ENCODE data around the gene NXNL1. TPM values are rescaled to one million over a fixed set of nuclear protein-coding genes. Genes with fewer than 3 reads are reported as not detected.

The NXNL1 gene
- total and polyA plus RNA-seq, 9 of the 15 experiments (the other 6 are each of a cell fraction or from before 2014, with no cell fraction given) = not detected

- TF ChIP-seq KDM2B (CRISPR knock-in tag; IDR thresholded peaks at IDR 0.05) (0 out of 2 replicates have a peak, but pooled peaks have one; percentile 18), CUX1 (CRISPR knock-in tag; IDR thresholded peaks at IDR 0.05) (no peak), ZBTB49 (CRISPR knock-in tag; IDR thresholded peaks at IDR 0.05; ENCODE audit: borderline replicate concordance) (no peak), GABPA (tag; conservative IDR thresholded peaks at IDR 0.05; ENCODE audit: low read depth) (peak; percentile 98), TAF1 (IDR thresholded peaks at IDR 0.05; ENCODE audit: control insufficient read depth, extremely low read depth, insufficient read depth, low read length, severe bottlenecking) (peak; percentile 42), SIN3A (IDR thresholded peaks at IDR 0.05; ENCODE audit: borderline replicate concordance in 2 of 2, control insufficient read depth in 1 of 2, low read depth in 2 of 2, low read length in 2 of 2) (peak in 1 of 2 experiments; percentile 72; a peak in 1 of 4 replicates), CBFA2T2 (conservative IDR thresholded peaks at IDR 0.05) (no peak), BRCA1 (IDR thresholded peaks at IDR 0.05) (no peak), BRCA1 (CRISPR knock-in tag; IDR thresholded peaks at IDR 0.05) (no peak), CREB1 (IDR thresholded peaks at IDR 0.05) (peak; percentile 93), CREB1 (CRISPR knock-in tag; IDR thresholded peaks at IDR 0.05) (peak; percentile 94), RNF219 (CRISPR knock-in tag; IDR thresholded peaks at IDR 0.05) (no peak), SP1 (CRISPR knock-in tag; IDR thresholded peaks at IDR 0.05) (peak; percentile 81), KDM5B (IDR thresholded peaks at IDR 0.05; ENCODE audit: insufficient replicate concordance, low read depth, low read length) (peak; percentile 53), ZNF707 (CRISPR knock-in tag; conservative IDR thresholded peaks at IDR 0.05) (no peak), RHOXF2B (CRISPR knock-in tag; conservative IDR thresholded peaks at IDR 0.05) (no peak)
Measured at GRCh38 chr19:17419621-17420474, 40.9 kb downstream of the NXNL1 start, which contains the start of gene MVB12A (continued).
